ENCODE results near the gene CELSR1.
"Not testable (repeated sequence)": the region's sequence is repeated elsewhere in the genome, so short reads cannot be mapped to it uniquely, and the experiment has no call there.

The CELSR1 gene

DNA sequence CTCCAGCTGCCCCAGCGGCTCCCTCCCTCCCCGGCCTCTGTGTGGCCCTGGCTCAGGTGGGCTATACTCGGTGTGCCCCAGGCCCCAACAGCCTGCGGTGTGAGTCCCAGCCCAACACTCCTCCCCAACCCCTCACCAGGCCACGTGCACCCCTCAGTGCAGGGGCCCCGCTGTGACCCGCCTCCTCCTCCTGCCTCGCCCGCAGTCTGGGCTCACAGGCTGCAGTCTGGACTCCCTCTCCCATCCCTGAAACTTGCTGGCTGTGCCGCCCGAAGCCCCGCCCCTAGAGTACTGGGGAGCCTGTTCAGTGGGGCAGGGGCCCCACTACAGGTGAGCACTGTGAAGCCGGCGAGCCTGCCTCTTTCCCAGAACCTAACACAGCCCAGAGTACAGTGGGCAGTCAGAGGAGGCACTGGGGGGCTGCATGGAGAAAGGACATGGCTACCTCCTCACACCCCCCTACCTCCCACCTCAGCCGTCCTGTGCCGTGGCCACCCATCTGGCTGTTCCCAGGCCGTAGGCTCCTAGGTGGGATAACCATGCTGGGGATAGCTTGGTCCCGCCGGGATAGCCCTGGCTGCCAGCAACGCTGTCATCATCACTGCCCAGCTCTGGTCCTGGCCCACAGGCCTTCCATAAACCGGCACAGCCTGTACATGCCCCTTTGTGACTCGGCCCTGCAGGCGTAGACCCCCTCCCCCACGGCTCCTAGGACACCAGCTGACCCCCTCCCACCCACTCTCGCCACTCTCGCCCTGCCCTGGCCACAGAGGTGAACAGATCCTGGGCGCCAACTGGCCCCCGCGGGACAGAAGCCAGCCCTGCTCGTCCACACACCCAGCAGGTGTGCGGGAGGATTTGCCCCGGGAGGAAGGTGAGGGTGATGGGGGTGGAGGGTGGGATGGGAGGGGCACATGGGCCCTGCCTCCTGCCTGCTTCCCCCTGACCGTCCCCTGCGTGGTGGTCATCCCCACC is 29.7 kb downstream of the CELSR1 start:
- Histone ChIP-seq H3K4me1 (ENCODE audit: control insufficient read depth, insufficient read depth, low read length) (no peaks in the 10 kb centered on the region), H3K27ac (ENCODE audit: low read depth, low read length) (no peak overlapping the region), H3K4me3 (ENCODE audit: low read length) (no peak overlapping the region), H3K27me3 (ENCODE audit: control insufficient read depth, insufficient read depth, low read length) (no peaks in the 10 kb centered on the region), H3K9ac (ENCODE audit: low read length) (no peak overlapping the region), H3K36me3 (ENCODE audit: control insufficient read depth, insufficient read depth, low read length) (no peaks in the 10 kb centered on the region)

- H3K4me3 ChIP-seq (ENCODE audit: low read length), result no peak overlapping the region
- H3K4me1 ChIP-seq (ENCODE audit: control insufficient read depth, insufficient read depth, low read length), result no peaks in the 10 kb centered on the region
- no peaks in the 10 kb centered on the region for H3K36me3 ChIP-seq (ENCODE audit: control insufficient read depth, insufficient read depth, low read length)
- no peak overlapping the region for H3K27ac ChIP-seq (ENCODE audit: low read depth, low read length)
- peaks cover 5% of the 10 kb centered on the region for H3K27me3 ChIP-seq (ENCODE audit: control insufficient read depth, insufficient read depth, low read length)
- no peak overlapping the region for H3K9ac ChIP-seq (ENCODE audit: low read length)
Measured at GRCh38 chr22:46504584-46504983, 32.8 kb downstream of the CELSR1 start.

GRCh38 chr22:46502440-46503175 is 34.8 kb downstream of the CELSR1 start:
- Histone ChIP-seq H3K27ac (ENCODE audit: low read depth, low read length) (no peak overlapping the region), H3K4me1 (ENCODE audit: control insufficient read depth, insufficient read depth, low read length) (no peaks in the 10 kb centered on the region), H3K27me3 (ENCODE audit: control insufficient read depth, insufficient read depth, low read length) (peaks cover 6% of the 10 kb centered on the region), H3K36me3 (ENCODE audit: control insufficient read depth, insufficient read depth, low read length) (no peaks in the 10 kb centered on the region), H3K9ac (ENCODE audit: low read length) (no peak overlapping the region), H3K4me3 (ENCODE audit: low read length) (no peak overlapping the region)

- no peak overlapping the region for H3K27ac ChIP-seq (ENCODE audit: low read depth, low read length)
- H3K27me3 ChIP-seq (ENCODE audit: control insufficient read depth, insufficient read depth, low read length), result peaks cover 6% of the 10 kb centered on the region
- H3K4me3 ChIP-seq (ENCODE audit: low read length), result no peak overlapping the region
- H3K4me1 ChIP-seq (ENCODE audit: control insufficient read depth, insufficient read depth, low read length), result no peaks in the 10 kb centered on the region
- no peak overlapping the region for H3K9ac ChIP-seq (ENCODE audit: low read length)
- H3K36me3 ChIP-seq (ENCODE audit: control insufficient read depth, insufficient read depth, low read length), result no peaks in the 10 kb centered on the region
Measured at GRCh38 chr22:46501701-46502100, 35.7 kb downstream of the CELSR1 start.

DNA sequence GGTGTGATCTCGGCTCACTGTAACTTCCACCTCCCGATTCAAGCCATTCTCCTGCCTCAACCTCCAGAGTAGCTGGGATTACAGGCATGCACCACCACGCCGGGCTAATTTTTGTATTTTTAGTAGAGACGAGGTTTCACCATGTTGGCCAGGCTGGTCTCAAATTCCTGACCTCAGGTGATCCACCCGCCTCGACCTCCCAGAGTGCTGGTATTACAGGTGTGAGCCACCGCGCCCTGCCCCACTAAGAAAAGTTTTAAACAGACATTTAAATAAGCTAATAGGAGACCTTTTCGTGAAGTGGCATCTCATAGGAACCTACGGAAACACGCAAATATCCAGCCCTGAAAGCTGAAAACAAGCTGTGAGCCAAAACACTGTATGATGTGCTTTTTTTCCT is 36.2 kb downstream of the CELSR1 start:
- H3K4me3 ChIP-seq (ENCODE audit: low read length); H3K27me3 ChIP-seq (ENCODE audit: control insufficient read depth, insufficient read depth, low read length); H3K9ac ChIP-seq (ENCODE audit: low read length); H3K4me1 ChIP-seq (ENCODE audit: control insufficient read depth, insufficient read depth, low read length); H3K36me3 ChIP-seq (ENCODE audit: control insufficient read depth, insufficient read depth, low read length); H3K27ac ChIP-seq (ENCODE audit: low read depth, low read length): not testable (repeated sequence)

- Histone ChIP-seq H3K27ac (ENCODE audit: low read depth, low read length) (no peak overlapping the region), H3K4me1 (ENCODE audit: control insufficient read depth, insufficient read depth, low read length) (no peaks in the 10 kb centered on the region)
Measured at GRCh38 chr22:46500201-46500600, 37.2 kb downstream of the CELSR1 start.

GRCh38 chr22:46499805-46500189 is 37.6 kb downstream of the CELSR1 start:
- no peaks in the 10 kb centered on the region for H3K4me1 ChIP-seq (ENCODE audit: control insufficient read depth, insufficient read depth, low read length)
- peaks cover 6% of the 10 kb centered on the region for H3K27me3 ChIP-seq (ENCODE audit: control insufficient read depth, insufficient read depth, low read length)
- no peak overlapping the region for H3K27ac ChIP-seq (ENCODE audit: low read depth, low read length)
- no peak overlapping the region for H3K9ac ChIP-seq (ENCODE audit: low read length)
- no peak overlapping the region for H3K4me3 ChIP-seq (ENCODE audit: low read length)
- no peaks in the 10 kb centered on the region for H3K36me3 ChIP-seq (ENCODE audit: control insufficient read depth, insufficient read depth, low read length)

More at GRCh38 chr22:46500201-46500600, 37.2 kb downstream of the CELSR1 start:
- peaks cover 6% of the 10 kb centered on the region for H3K27me3 ChIP-seq (ENCODE audit: control insufficient read depth, insufficient read depth, low read length)
- H3K9ac ChIP-seq (ENCODE audit: low read length), result no peak overlapping the region
- no peaks in the 10 kb centered on the region for H3K36me3 ChIP-seq (ENCODE audit: control insufficient read depth, insufficient read depth, low read length)
- H3K4me3 ChIP-seq (ENCODE audit: low read length), result no peak overlapping the region

DNA sequence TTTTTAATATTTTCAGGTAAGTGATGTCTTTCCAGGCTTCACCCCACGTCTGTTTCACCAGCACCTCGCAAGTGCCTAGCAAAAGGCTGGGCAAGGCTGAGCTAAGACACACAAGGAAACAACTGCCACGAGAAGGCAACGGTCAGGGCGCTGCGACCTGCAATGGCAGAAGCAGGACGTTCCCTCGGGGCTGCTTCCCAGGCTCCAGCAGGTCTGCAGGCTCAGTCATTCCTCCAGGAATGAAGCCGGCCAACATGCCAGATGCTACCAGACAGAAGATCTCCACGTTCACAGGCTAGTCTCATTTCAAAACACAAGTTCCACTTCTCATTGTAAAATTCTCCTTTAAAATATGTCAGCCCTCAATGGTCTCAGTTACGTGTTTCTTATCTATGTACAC is 45.5 kb downstream of the CELSR1 start:
- Histone ChIP-seq H3K9ac (ENCODE audit: low read length) (no peak overlapping the region), H3K4me3 (ENCODE audit: low read length) (no peak overlapping the region), H3K27ac (ENCODE audit: low read depth, low read length) (no peak overlapping the region), H3K27me3 (ENCODE audit: control insufficient read depth, insufficient read depth, low read length) (no peaks in the 10 kb centered on the region), H3K4me1 (ENCODE audit: control insufficient read depth, insufficient read depth, low read length) (no peaks in the 10 kb centered on the region), H3K36me3 (ENCODE audit: control insufficient read depth, insufficient read depth, low read length) (no peaks in the 10 kb centered on the region)

DNA sequence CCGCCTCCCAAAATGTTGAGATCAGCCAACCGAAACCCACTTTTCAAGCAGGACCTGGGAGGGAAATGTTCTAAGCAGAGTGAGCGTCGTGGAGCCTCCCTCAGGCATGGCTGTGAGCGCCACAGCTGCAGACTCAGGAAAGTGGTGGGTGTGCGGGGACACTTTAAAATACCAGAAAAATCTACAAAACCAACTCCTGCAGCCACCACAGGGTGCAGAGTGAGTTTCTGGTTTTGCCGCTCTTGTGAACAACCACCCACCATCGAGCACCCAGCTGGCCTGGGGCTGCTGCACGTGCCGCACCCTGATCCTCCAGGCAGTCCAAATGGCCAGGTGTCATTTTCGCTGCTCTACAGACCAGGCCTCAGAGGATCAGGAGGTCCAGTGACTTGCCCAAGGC is 46.9 kb downstream of the CELSR1 start:
- Histone ChIP-seq H3K4me3 (ENCODE audit: low read length) (no peak overlapping the region), H3K27ac (ENCODE audit: low read depth, low read length) (no peak overlapping the region), H3K9ac (ENCODE audit: low read length) (no peak overlapping the region), H3K27me3 (ENCODE audit: control insufficient read depth, insufficient read depth, low read length) (no peaks in the 10 kb centered on the region), H3K36me3 (ENCODE audit: control insufficient read depth, insufficient read depth, low read length) (no peaks in the 10 kb centered on the region), H3K4me1 (ENCODE audit: control insufficient read depth, insufficient read depth, low read length) (no peaks in the 10 kb centered on the region)

DNA sequence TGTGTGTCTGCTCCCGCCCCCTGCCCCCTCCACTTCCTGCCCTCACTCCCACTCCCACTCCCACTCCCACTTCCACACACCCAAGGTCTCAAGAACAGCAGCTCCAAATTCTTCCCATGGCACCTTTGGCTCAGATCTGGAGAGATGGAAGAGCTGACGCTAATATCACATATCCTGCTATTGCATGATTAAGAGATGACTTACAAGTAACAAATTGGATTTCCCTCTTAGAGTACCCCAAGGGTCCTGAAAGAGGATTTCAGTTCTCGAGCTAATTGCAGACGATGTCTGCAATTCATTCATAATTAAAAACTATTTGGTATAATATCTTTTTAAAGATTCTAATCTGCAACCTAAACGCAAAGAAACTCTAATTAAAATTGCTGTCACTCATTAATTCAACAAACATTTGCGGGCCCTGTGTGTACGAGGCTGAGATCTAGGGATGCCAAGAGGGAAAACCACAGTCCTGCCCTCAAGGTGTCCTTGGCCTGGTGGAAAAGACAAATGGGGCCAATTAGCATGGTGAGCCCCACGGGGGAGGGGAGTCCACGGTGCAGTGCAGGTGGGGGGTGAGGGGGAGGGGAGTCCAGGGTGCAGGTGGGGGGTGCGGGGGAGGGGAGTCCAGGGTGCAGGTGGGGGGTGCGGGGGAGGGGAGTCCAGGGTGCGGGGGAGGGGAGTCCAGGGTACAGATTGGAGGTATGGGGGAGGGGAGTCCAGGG is 50.3 kb downstream of the CELSR1 start:
- Histone ChIP-seq H3K27ac (ENCODE audit: low read depth, low read length) (no peak overlapping the region), H3K9ac (ENCODE audit: low read length) (no peak overlapping the region), H3K4me3 (ENCODE audit: low read length) (no peak overlapping the region), H3K4me1 (ENCODE audit: control insufficient read depth, insufficient read depth, low read length) (no peaks in the 10 kb centered on the region), H3K27me3 (ENCODE audit: control insufficient read depth, insufficient read depth, low read length) (no peaks in the 10 kb centered on the region), H3K36me3 (ENCODE audit: control insufficient read depth, insufficient read depth, low read length) (no peaks in the 10 kb centered on the region)

GRCh38 chr22:46484861-46485595 is 52.4 kb downstream of the CELSR1 start:
- Histone ChIP-seq H3K27me3 (ENCODE audit: control insufficient read depth, insufficient read depth, low read length) (no peaks in the 10 kb centered on the region), H3K27ac (ENCODE audit: low read depth, low read length) (no peak overlapping the region), H3K36me3 (ENCODE audit: control insufficient read depth, insufficient read depth, low read length) (no peaks in the 10 kb centered on the region), H3K4me3 (ENCODE audit: low read length) (no peak overlapping the region), H3K4me1 (ENCODE audit: control insufficient read depth, insufficient read depth, low read length) (no peaks in the 10 kb centered on the region), H3K9ac (ENCODE audit: low read length) (no peak overlapping the region)

Data from rectal smooth muscle tissue (tissue), 1 donor.